Esophagus squamous epithelium (tissue), 5 donors: Measurements from ENCODE around the gene TAP1. TPM values are rescaled to one million over a fixed set of nuclear protein-coding genes. Genes with fewer than 3 reads are reported as not detected.

ENCODE experiments used
- DNase-seq: peaks from one replicate; lab custom pipeline; 2025; lab: John Stamatoyannopoulos, UW
- H3K27ac ChIP-seq, 4 donors: fragments of 200-600 bp; sonication (generic); one replicate each; pipeline ENCODE4 v1.5.1; 2016 to 2019; ENCODE audit warnings: mild to moderate bottlenecking in 1 of 4
- H3K27me3 ChIP-seq, 4 donors: fragments of 200-600 bp; sonication (generic); 1 replicate in 3 of 4; 2 replicates in 1 of 4; pipeline versions ENCODE4 v1.5.1 to v1.6.0; 2017 to 2021; ENCODE audit warnings: antibody characterized with exemption in 1 of 4
- H3K36me3 ChIP-seq, 3 donors: fragments of 200-600 bp; sonication (generic); one replicate each; pipeline ENCODE4 v1.5.1; 2016 to 2019
- H3K4me1 ChIP-seq, 3 donors: fragments of 200-600 bp; sonication (generic); one replicate each; pipeline ENCODE4 v1.5.1; 2017 to 2019
- H3K4me3 ChIP-seq, 4 donors: fragments of 200-600 bp; sonication (generic); 1 replicate in 3 of 4; 2 replicates in 1 of 4; pipeline ENCODE4 v1.5.1; 2016 to 2019; ENCODE audit warnings: mild to moderate bottlenecking in 2 of 4, moderate library complexity in 1 of 4
- H3K9me3 ChIP-seq, 3 donors: fragments of 200-600 bp; sonication (generic); one replicate each; pipeline ENCODE4 v1.5.1; 2016 to 2019
- POLR2A ChIP-seq, 4 donors: fragments of 450-650 bp; IDR thresholded peaks; one replicate each; pipeline ENCODE4 v1.6.1; 2017; ENCODE audit warnings: antibody characterized with exemption in 4 of 4, mild to moderate bottlenecking in 4 of 4, moderate library complexity in 3 of 4
- WGBS, 2 donors: methylation state at CpG; one replicate each; pipeline ENCODE4 v1.1.5; 2018; 5-methylcytosine and 5-hydroxymethylcytosine counted together
- intact Hi-C: fragments of 100-400 bp; cut with DNase I; formaldehyde crosslinking; loops from one replicate; pipeline ENCODE4 v1.15.0; 2022
- total RNA-seq, 4 donors: library from RNA; depleted of rRNA; stranded (reverse); fragments of >200 nt; gene quantifications; one replicate each; pipeline ENCODE4 v1.1.0, GENCODE V29; 2016
- TF ChIP-seq, protein P1 (sequence below), 6 experiments: fragments of 450-650 bp in 4 of 6; fragments of 200-600 bp in 2 of 6; sonication (generic) in 2 of 6; IDR thresholded peaks; one replicate each; pipeline ENCODE4 v1.5.1; 2016 to 2019; ENCODE audit warnings: antibody characterized with exemption in 6 of 6, mild to moderate bottlenecking in 4 of 6, moderate library complexity in 4 of 6
- donor health status: DM: yes; HTN: yes; CAD: no.

TAP1 gene
- total RNA-seq, 4 donors from 2014 or later = 31.7 to 95.5 (median 40.3) TPM

DNA sequence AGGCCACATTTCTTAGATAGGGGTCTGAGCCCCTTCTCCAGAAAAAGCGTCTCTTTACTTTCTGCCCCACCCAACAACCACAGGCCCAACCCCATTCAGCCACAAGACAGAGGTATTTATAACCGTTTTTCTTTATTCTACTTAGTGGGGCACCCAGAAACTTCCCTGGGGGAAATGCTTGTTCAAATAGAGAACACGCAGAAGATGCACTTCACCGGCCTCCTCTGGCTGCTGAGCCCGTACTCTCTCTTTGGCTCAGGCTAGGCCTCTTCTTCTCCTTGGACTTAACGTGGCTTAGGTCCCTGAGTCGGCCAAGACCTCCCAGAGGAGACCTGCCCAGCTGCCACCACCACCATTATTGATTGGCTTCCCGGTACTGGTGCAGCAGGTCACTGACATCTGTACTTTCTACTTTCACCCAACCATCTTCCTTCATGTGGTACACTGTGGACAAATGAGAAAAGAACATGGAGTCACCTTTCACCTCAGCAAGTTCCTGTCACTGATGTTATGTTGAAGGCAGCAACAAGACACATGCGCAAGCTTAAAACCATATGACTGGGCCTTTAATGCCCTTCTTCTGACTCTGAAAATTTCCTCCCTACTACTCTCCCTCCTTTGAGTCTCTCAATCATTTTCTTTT is 12.8 kb downstream of the TAP1 start:
- Histone ChIP-seq H3K36me3 (peaks cover 0 to 39% (median 0%) of the 10 kb centered on the region in 3 donors), H3K27ac (peak overlapping the region in 3 of 4 donors; percentile 23 to 38 (median 38)), H3K4me3 (no peak overlapping the region), H3K9me3 (no peaks in the 10 kb centered on the region), H3K27me3 (no peaks in the 10 kb centered on the region), H3K4me1 (peaks cover 20 to 63% (median 44%) of the 10 kb centered on the region in 3 donors)
- intact Hi-C loops = no loop called here
- 59 to 78% methylated on average over 7 to 9 of the region's 9 CpGs for WGBS, 2 donors
- TF ChIP-seq, protein P1, sequence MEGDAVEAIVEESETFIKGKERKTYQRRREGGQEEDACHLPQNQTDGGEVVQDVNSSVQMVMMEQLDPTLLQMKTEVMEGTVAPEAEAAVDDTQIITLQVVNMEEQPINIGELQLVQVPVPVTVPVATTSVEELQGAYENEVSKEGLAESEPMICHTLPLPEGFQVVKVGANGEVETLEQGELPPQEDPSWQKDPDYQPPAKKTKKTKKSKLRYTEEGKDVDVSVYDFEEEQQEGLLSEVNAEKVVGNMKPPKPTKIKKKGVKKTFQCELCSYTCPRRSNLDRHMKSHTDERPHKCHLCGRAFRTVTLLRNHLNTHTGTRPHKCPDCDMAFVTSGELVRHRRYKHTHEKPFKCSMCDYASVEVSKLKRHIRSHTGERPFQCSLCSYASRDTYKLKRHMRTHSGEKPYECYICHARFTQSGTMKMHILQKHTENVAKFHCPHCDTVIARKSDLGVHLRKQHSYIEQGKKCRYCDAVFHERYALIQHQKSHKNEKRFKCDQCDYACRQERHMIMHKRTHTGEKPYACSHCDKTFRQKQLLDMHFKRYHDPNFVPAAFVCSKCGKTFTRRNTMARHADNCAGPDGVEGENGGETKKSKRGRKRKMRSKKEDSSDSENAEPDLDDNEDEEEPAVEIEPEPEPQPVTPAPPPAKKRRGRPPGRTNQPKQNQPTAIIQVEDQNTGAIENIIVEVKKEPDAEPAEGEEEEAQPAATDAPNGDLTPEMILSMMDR (IDR thresholded peaks at IDR 0.05) = no peak
- TF ChIP-seq POLR2A (IDR thresholded peaks at IDR 0.05) = no peak
- DNase-seq = no peak

DNA sequence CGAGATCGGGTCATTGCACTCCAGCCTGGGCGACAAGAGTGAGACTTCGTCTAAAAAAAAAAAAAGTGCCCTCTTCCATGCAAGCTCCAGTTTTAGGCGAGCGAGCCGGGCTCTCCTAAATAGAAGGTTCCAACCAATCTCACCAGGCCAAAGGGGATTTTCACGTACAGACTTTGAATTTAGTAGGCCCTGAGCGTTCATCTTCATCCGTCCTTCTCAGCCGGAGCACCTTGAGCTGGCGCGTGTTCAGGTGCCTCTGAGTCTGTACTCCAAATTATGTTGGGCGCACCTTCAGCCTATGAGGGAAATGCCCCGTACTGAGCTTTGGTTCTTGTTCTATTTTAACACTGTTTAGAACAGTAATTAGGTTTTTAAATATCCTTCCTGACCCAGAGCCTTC is 14.1 kb downstream of the TAP1 start:
- Histone ChIP-seq H3K9me3 (no peaks in the 10 kb centered on the region), H3K4me1 (peaks cover 9 to 52% (median 35%) of the 10 kb centered on the region in 3 donors), H3K4me3 (no peak overlapping the region), H3K36me3 (peaks cover 0 to 47% (median 10%) of the 10 kb centered on the region in 3 donors), H3K27ac (peak overlapping the region; percentile 93 to 98 (median 97)), H3K27me3 (no peaks in the 10 kb centered on the region)
- no peak for DNase-seq
- TF ChIP-seq, protein P1 (IDR thresholded peaks at IDR 0.05) = no peak
- TF ChIP-seq POLR2A (IDR thresholded peaks at IDR 0.05) = no peak
- WGBS, 2 donors = 84% methylated on average over 15 of the region's 15 CpGs
- intact Hi-C loops = no loop called here

DNA sequence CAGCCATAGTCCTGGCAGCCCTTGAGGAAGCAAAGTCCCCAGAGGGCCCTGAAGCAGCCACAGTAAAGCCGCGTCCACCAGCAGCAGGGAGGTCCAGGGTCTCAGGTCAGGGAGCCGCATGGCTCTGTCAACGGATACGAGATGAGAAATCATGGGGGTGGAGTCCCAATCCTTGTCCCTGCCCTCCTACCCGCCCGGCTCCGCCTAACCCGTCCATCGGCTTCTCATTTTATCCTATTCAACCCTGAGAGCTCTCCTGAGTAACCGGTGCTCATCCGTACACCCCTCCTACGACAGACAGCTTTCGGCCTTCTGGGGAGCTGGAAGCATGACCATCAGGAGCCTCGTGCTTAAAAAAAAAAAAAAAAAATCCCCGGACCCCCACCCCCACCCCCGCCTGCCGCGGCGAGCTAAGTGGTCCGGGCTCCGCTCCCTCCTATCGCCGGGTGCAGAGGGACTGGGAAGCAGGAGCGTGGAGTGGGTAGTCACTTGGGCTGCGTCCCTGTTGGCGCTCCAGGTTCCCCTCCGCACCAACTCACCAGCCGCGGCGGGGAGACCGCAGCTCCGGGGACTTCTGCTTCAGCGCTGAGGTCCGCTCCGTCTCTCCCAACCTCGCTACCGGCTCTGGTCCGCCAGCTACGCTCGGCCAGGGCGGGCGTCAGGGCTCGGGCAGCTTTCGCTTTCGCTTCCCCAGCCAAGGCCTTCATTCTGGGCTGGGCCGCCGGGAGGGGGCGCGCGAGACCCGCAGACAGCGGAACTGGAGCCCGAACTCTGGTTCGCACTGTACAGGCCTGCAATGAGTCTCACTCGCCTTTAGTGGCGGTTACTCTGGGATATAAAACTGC is 15.2 kb downstream of the TAP1 start, which contains the start of gene TAP2:
TAP2 (minus strand) TSS at position 626 of the 845 bp plus-strand sequence; CDS start at position 120, 506 bp downstream.
- Histone ChIP-seq H3K9me3 (no peaks in the 10 kb centered on the region), H3K36me3 (peaks cover 0 to 57% (median 11%) of the 10 kb centered on the region in 3 donors), H3K4me1 (peaks cover 9 to 48% (median 35%) of the 10 kb centered on the region in 3 donors), H3K27me3 (no peaks in the 10 kb centered on the region), H3K27ac (peak within 1 kb of the TSS; percentile 93 to 98 (median 97)), H3K4me3 (peak within 1 kb of the TSS; percentile 62 to 98 (median 83))
- peak; percentile 67 for DNase-seq
- 0 to 1% methylated on average over 17 to 29 of the region's 57 CpGs for WGBS, 2 donors
- TF ChIP-seq, protein P1 (IDR thresholded peaks at IDR 0.05) = peak; percentile 87 to 99 (median 98)
- peak in 3 of 4 donors; percentile 32 to 63 (median 57) for TF ChIP-seq POLR2A (IDR thresholded peaks at IDR 0.05)
- intact Hi-C loops = no loop called here

DNA sequence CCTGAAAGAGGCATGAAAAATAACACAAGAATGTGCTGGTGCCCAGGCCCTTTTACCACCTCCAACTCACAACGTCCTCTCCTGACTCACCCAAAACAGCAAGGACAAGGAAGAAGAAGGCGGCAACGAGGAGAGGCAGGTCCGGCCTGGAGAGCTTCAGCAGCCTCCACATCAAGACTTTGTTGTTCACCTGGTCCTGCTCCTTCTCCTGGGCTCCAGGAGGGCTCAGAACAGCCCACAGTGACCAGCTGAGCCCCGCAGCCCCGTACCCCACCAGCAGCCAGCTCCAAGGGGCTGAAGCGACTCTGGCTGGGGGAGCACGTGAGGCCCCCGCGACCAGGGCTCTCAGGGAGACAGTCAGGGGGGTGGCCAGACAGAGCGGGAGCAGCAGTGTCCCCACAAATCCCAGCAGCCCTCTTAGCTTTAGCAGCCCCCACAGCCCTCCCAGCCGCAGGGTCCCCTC is 15.8 kb downstream of the TAP1 start:
- TF ChIP-seq, protein P1 (IDR thresholded peaks at IDR 0.05) = no peak
- no peak for TF ChIP-seq POLR2A (IDR thresholded peaks at IDR 0.05)
- H3K27ac ChIP-seq = peak overlapping the region; percentile 93 to 98 (median 97)
- peak overlapping the region; percentile 62 to 98 (median 83) for H3K4me3 ChIP-seq
- H3K27me3 ChIP-seq = no peaks in the 10 kb centered on the region
- H3K4me1 ChIP-seq = peaks cover 7 to 41% (median 31%) of the 10 kb centered on the region in 3 donors
- H3K9me3 ChIP-seq = no peaks in the 10 kb centered on the region
- peaks cover 0 to 57% (median 11%) of the 10 kb centered on the region in 3 donors for H3K36me3 ChIP-seq
- intact Hi-C loops = no loop called here
- DNase-seq = no peak
- WGBS, 2 donors = 18 to 35% methylated on average over 4 of the region's 12 CpGs
